NCI-H2227 (cell line): ENCODE measurements around the gene MFSD2B.

Experiments
- DNase-seq: peaks from one replicate; lab custom pipeline; 2025; ENCODE audit not compliant: unreplicated experiment; lab: John Stamatoyannopoulos, UW

Gene MFSD2B

DNA sequence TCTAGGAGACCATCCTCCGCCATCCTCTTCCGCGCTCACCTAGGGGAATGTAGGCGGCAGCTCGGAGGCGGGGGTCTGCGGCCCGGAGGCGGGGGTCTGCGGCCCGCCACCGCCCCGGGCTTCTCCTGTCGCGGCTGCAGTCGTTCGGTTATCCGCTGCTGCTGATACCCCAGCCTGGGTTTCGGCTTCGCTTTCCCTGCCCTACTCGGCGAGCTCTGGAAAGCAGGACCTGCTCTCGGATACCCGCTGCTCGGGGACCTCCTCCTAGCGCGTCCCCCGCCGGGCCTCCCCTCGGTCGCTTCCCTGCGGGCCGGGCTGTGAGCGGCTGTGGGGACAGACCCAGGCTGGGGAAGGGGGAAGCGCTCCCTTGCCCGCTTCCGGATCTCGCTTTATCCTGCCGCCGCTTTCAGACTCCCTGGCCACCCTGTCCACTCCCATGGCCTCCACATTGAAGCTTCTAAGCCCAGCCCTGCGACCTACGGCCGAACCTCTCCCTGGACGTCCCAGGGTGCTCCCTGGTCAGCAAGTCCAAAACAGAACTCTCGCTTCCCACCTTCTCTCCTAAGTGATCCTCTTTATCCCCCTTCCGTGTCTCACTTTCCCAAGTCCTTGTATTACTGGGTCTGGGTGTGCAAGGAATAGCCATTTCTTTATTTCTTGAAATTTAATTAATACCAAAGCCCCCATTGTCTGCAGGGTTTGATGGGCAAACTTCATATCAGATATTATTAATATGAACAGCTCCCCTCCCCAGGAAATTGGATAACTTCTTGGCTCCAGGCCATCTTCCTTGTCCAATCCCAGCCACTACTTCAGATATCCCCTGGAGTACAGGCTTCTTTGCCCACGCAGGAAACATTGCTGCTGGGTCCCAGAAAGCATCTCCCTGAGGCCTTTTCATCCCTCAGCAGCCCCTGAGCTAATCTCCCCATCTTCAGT lies 40.4 kb downstream of the MFSD2B start:
- DNase-seq, result peak; percentile 54

GRCh38 chr2:24051833-24052232 lies 41.9 kb downstream of the MFSD2B start:
- no peak for DNase-seq

GRCh38 chr2:24052951-24053350 lies 43.1 kb downstream of the MFSD2B start:
- DNase-seq, result no peak

DNA sequence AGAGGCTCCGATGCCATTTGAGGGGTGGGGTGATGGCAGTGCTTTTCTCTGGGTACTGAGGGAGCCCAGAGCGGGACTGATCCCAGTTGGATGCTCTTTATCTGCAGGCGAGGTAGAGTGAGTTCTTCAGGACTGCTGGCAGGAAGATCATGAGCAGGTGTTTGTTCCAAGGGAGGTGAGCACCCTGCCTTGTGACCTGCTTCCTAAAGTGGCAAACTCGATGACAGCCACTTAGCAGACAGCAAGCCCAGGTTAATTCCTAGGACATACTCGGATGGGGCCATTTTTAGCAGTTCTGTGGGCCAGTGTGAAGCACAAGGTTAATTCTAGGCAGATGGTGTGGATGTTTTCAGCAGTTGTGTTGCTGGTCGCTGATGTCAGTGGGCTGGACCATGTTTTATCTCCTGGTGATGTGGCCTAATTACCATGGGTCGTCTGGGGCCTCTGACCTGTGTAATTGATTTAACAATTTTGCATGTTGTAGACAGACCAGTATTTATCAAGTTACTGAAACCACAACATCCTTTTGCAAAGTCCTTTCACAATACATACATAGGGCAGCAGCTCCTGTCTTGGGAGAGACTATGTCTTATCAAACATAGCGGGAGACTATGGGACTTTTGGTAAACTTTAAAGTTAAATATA lies 44.6 kb downstream of the MFSD2B start:
- no peak for DNase-seq

GRCh38 chr2:24055750-24056149 lies 45.9 kb downstream of the MFSD2B start:
- DNase-seq, result no peak

GRCh38 chr2:24058564-24059271 lies 48.8 kb downstream of the MFSD2B start:
- DNase-seq, result no peak

GRCh38 chr2:24065341-24065740 lies 55.5 kb downstream of the MFSD2B start:
- no peak for DNase-seq

DNA sequence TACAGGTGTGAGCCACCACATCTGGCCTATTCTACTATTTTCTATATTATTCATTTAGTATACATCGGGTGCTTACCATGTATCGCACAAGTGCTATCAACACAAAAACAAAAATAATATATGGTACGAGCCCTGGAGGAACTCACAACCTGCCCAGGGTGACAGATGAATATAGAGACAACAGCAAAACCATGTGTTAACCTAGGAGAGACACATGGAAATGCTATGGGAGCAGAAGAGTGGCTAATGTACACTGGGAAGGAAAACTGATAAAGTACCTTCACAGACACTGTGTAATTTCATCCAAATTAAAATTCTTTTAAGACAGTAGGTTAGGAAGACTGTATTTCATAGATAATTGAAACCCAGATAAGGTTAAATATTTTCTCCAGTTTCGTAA lies 62.4 kb downstream of the MFSD2B start:
- DNase-seq, result no peak

DNA sequence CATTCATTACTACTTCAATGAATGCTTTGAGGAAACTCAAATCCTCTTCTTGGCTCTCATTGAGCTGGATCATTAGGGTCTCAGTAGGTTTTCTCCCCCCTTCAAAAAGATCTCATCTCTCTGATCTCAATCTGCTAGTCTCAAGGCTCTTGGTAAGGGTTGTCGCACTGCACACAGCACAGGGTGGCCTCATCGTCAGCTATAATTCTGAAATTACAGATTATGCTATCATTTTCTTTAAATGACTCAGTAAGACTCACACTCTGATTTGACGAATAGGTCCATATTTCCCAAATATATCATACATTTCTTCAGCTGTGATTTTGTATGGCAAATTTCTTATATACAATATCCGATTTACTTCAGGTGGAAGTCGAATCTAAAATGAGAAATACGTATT lies 63.9 kb downstream of the MFSD2B start:
- no peak for DNase-seq

GRCh38 chr2:24075259-24075658 lies 65.4 kb downstream of the MFSD2B start:
- DNase-seq, result no peak
